Activated CD4-positive, alpha-beta T cell treated with anti-CD3 and anti-CD28 coated beads, Interleukin-2, Interleukin-6, amounts not matched to agents 100 ng/mL and 50 ng/mL, durations not matched to agents 16 hours and 8 hours (primary cell): Measurements from ENCODE around the gene HEBP2.
A peak's percentile ranks its signal among the peaks of the same experiment; 100 is the strongest.

Experiments
- DNase-seq: peaks from one replicate; pipeline ENCODE4 v3.0.0-alpha.2; 2020

HEBP2 gene

DNA sequence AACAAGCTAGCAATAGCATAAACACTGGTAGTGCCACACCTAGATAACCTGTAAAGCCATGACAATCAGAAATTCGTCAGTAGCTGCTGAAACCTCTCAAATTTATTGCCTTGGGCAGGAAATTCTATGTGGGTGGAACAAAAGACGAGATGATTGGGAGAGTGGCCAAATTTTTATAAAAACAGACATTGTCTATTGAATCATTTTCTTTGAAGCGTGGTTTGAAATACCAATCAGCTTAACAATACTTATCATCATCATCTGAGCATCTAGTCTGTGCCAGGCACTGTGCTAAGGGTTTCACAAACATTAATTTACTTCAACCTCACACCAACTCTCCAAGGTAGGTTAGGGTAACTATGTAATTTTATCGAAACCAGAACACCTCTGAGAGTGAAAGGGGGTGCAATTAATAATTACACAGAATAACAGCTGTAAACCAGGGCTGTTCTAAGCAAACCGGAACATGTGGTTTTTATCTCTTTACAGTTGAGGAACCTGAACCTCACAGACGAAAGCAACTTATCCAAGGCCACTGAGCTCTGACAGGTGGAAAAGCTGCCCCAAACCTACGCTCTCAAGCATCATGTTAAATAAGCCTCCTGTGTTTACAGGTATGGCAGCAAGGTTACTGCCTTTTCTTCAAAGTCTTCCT, 51.9 kb downstream of the HEBP2 start:
- peak; percentile 61 for DNase-seq

- DNase-seq: no peak
Observed at GRCh38 chr6:138456401-138456790, 52.4 kb downstream of the HEBP2 start.

- DNase-seq: no peak
Observed at GRCh38 chr6:138461647-138462046, 57.6 kb downstream of the HEBP2 start.

GRCh38 chr6:138464085-138464484, 60.1 kb downstream of the HEBP2 start:
- no peak for DNase-seq

DNA sequence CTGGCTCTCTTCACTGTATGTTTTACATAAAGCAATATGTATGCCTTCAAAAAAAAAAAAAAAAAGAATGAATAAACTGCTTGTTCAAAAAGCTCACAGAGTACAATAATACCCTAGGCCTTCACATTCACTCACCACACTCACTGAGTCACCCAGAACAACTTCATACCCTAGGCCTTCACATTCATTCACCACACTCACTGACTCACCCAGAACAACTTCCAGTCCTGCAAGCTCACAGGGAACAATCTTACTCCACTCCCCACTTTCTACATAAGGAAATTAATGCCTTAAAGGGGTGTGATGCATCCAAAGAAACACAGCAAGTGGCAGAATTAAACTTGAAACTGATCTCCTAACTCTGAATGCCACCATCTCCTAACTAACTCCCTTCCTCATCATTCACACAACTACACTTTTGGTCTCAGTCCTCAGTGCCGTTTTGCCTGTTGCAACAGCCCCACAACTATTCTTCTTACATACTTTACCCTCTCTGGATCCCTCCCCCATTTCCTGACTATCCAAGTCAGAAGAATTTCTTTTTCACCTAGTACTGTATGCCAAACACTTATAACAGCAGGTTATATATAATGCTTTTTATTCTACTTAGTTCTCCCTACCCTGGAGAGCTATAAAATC, 61.1 kb downstream of the HEBP2 start:
- DNase-seq: peak; percentile 29

DNA sequence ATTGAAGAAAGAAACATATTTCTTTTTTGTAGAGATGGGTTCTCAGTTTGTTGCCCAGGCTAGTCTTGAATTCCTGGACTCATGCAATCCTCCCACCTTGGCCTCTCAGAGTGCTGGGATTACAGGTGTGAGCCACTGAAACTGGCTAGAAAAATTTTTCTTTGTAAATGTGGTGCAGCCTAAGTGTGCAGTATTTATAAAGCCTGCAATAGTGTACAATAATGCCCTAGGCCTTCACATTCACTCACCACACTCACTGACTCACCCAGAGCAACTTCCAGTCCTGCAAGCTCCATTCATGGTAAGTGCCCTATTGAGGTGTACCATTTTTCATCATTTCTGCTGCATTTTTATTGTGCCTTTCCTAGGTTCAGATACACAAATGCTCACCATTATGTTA, 63.9 kb downstream of the HEBP2 start:
- DNase-seq: no peak

DNA sequence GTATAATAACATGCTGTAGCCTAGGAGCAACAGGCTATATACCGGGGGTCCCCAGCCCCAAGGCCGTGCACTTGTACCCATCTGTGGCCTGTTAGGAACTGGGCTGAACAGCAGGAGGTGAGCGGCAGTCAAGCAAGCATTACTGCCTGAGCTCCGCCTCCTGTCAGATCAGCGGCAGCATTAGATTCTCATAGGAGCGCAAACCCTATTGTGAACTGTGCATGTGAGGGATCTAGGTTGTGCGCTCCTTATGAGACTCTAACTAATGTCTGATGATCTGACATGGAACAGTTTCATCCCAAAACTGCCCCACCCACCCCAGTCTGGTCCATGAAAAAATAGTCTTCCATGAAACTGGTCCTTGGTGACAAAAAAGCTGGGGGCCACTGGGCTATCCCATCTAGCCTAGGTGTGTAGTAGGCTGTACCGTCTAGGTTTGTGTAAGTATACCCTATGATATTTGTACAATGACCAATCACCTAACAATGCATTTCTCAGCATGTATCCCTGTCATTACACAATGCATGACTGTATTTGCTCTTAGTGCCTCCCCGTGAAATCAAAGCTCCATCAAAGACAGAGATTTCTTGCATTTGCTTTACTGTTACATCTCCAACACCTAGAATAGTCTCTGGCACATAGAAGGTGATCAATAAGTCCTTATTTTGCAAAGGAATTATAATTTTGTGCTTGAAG, 64.4 kb downstream of the HEBP2 start:
- DNase-seq: no peak
